ENCODE results near the gene ARHGAP19.

ARHGAP19 gene

GRCh38 chr10:97261183-97261582 is 31.3 kb downstream of the ARHGAP19 start:
- POLR2A ChIA-PET = no interaction called here
- TF ChIP-seq ZNF16 (tag by site-specific recombination; IDR thresholded peaks at IDR 0.05; ENCODE audit: low read depth) = no peak
- no peak for TF ChIP-seq ZNF23 (tag by site-specific recombination; IDR thresholded peaks at IDR 0.05; ENCODE audit: borderline replicate concordance)
- no peak for TF ChIP-seq ZNF768 (tag by site-specific recombination; IDR thresholded peaks at IDR 0.05)
- TF ChIP-seq, protein P1, sequence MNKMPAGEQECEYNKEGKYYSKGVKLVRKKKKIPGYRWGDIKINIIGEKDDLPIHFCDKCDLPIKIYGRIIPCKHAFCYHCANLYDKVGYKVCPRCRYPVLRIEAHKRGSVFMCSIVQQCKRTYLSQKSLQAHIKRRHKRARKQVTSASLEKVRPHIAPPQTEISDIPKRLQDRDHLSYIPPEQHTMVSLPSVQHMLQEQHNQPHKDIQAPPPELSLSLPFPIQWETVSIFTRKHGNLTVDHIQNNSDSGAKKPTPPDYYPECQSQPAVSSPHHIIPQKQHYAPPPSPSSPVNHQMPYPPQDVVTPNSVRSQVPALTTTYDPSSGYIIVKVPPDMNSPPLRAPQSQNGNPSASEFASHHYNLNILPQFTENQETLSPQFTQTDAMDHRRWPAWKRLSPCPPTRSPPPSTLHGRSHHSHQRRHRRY (tag by site-specific recombination; IDR thresholded peaks at IDR 0.05) = no peak
- TF ChIP-seq ZNF302 (tag by site-specific recombination; IDR thresholded peaks at IDR 0.05; ENCODE audit: low read depth) = no peak
- no peak for TF ChIP-seq ZNF654 (tag by site-specific recombination; IDR thresholded peaks at IDR 0.05; ENCODE audit: low read depth)
- no peak for TF ChIP-seq SETDB1 (IDR thresholded peaks at IDR 0.05; ENCODE audit: insufficient read length, low read length)
- TF ChIP-seq ZNF677 (tag by site-specific recombination; IDR thresholded peaks at IDR 0.05) = no peak
- no peak for TF ChIP-seq BCL11A (tag by site-specific recombination; IDR thresholded peaks at IDR 0.05; ENCODE audit: low read depth)
- no peak for TF ChIP-seq TRIM28 (IDR thresholded peaks at IDR 0.05; ENCODE audit: borderline replicate concordance, low read length)
- TF ChIP-seq ZNF518A (tag by site-specific recombination; conservative IDR thresholded peaks at IDR 0.05; ENCODE audit: low read depth) = no peak
- TF ChIP-seq, protein P2, sequence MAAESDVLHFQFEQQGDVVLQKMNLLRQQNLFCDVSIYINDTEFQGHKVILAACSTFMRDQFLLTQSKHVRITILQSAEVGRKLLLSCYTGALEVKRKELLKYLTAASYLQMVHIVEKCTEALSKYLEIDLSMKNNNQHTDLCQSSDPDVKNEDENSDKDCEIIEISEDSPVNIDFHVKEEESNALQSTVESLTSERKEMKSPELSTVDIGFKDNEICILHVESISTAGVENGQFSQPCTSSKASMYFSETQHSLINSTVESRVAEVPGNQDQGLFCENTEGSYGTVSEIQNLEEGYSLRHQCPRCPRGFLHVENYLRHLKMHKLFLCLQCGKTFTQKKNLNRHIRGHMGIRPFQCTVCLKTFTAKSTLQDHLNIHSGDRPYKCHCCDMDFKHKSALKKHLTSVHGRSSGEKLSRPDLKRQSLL (tag by site-specific recombination; IDR thresholded peaks at IDR 0.05) = no peak
- no peak for TF ChIP-seq ZBTB21 (tag by site-specific recombination; IDR thresholded peaks at IDR 0.05)
- TF ChIP-seq SP7 (tag by site-specific recombination; IDR thresholded peaks at IDR 0.05) = no peak
- TF ChIP-seq ZNF10 (tag by site-specific recombination; IDR thresholded peaks at IDR 0.05) = no peak
- TF ChIP-seq MYNN (tag by site-specific recombination; IDR thresholded peaks at IDR 0.05; ENCODE audit: borderline replicate concordance) = no peak
- TF ChIP-seq GLI2 (tag by site-specific recombination; IDR thresholded peaks at IDR 0.05; ENCODE audit: borderline replicate concordance, low read depth) = no peak
- no peak for TF ChIP-seq ZBTB48 (tag by site-specific recombination; IDR thresholded peaks at IDR 0.05)
- H3K4me3 ChIP-seq (ENCODE audit: low read depth, low read length) = no peak overlapping the region
- CTCF ChIA-PET = interaction anchor here (2.0 kb wide), 1 partner anchor 18 kb away, joined by 15 read pairs; no protein-coding TSS in a partner anchor
- no peaks in the 10 kb centered on the region for H3K4me1 ChIP-seq (ENCODE audit: control insufficient read depth, insufficient read depth, low read length)
- peaks cover 0 to 3% of the 10 kb centered on the region in 2 experiments; a peak in 2 of 3 replicates for H3K36me3 ChIP-seq (ENCODE audit: control insufficient read depth in 2 of 2, insufficient read depth in 1 of 2, low read length in 2 of 2)
- H3K27ac ChIP-seq (ENCODE audit: extremely low read depth, low read depth, low read length) = no peak overlapping the region
- no peaks in the 10 kb centered on the region for H3K9me3 ChIP-seq (ENCODE audit: control insufficient read depth, insufficient read depth, low read depth, low read length)

- H3K27ac ChIP-seq (ENCODE audit: extremely low read depth, low read depth, low read length) = no peak overlapping the region
- H3K4me1 ChIP-seq (ENCODE audit: control insufficient read depth, insufficient read depth, low read length) = no peaks in the 10 kb centered on the region
- CTCF ChIA-PET = interaction anchor here (0.5 to 1.3 kb wide), 6 partner anchors 8 to 619 kb away, joined by 3 to 8 read pairs (median 4); no protein-coding TSS in a partner anchor
- H3K9me3 ChIP-seq (ENCODE audit: control insufficient read depth, insufficient read depth, low read depth, low read length) = no peaks in the 10 kb centered on the region
- POLR2A ChIA-PET = no interaction called here
- H3K4me3 ChIP-seq (ENCODE audit: low read depth, low read length) = no peak overlapping the region
- peaks cover 0 to 11% of the 10 kb centered on the region in 2 experiments; a peak in 2 of 3 replicates for H3K36me3 ChIP-seq (ENCODE audit: control insufficient read depth in 2 of 2, insufficient read depth in 1 of 2, low read length in 2 of 2)
- TF ChIP-seq ZNF175 (tag by site-specific recombination; IDR thresholded peaks at IDR 0.05) (no peak), ZNF211 (tag by site-specific recombination; IDR thresholded peaks at IDR 0.05; ENCODE audit: low read depth) (no peak), ZFP37 (tag by site-specific recombination; IDR thresholded peaks at IDR 0.05) (no peak), CTCF (tag by site-specific recombination; IDR thresholded peaks at IDR 0.05) (no peak), KLF10 (tag by site-specific recombination; IDR thresholded peaks at IDR 0.05) (no peak)
These were observed 33.3 kb downstream of the ARHGAP19 start for GRCh38 chr10:97259119-97259518.
